ENCODE data around the gene TSC22D2. TPM values are rescaled to one million over a fixed set of nuclear protein-coding genes. Genes with fewer than 3 reads are reported as not detected.

The TSC22D2 gene
- total and polyA plus RNA-seq, 2 experiments from 2014 or later: 34.9 to 38.8 TPM

GRCh38 chr3:150373234-150373875 lies 34.7 kb upstream of the TSC22D2 start:
- H2AFZ ChIP-seq: no peak overlapping the region
- H3K27ac ChIP-seq: no peak overlapping the region
- H3K4me2 ChIP-seq: no peak overlapping the region

GRCh38 chr3:150374975-150375374 lies 33.1 kb upstream of the TSC22D2 start:
- Histone ChIP-seq H3K9me2 (replicated peaks; ENCODE audit: insufficient read depth) (no peaks in the 10 kb centered on the region), H3K4me3 (no peak overlapping the region), H3K27ac (peak overlapping the region; percentile 62), H3K4me1 (ENCODE audit: insufficient read depth) (peaks cover 33% of the 10 kb centered on the region), H4K20me1 (ENCODE audit: insufficient read depth, poor library complexity, severe bottlenecking) (no peaks in the 10 kb centered on the region), H3K4me2 (no peak overlapping the region), H3K27me3 (no peaks in the 10 kb centered on the region), H3K79me2 (no peaks in the 10 kb centered on the region), H2AFZ (no peak overlapping the region), H3K36me3 (replicated peaks; ENCODE audit: insufficient read depth, low read depth) (no peaks in the 10 kb centered on the region), H3K9me3 (ENCODE audit: low read depth) (no peaks in the 10 kb centered on the region)
- TF ChIP-seq EZH2 (IDR thresholded peaks at IDR 0.05; ENCODE audit: borderline replicate concordance) (no peak), EZH2phosphoT487 (IDR thresholded peaks at IDR 0.05; ENCODE audit: low read depth, severe bottlenecking, unreplicated experiment) (no peak), CTCF (IDR thresholded peaks at IDR 0.05; ENCODE audit: poor library complexity) (no peak)
- DNase-seq (ENCODE audit: low spot score): no peak

More at GRCh38 chr3:150373234-150373875, 34.7 kb upstream of the TSC22D2 start:
- Histone ChIP-seq H3K79me2 (no peaks in the 10 kb centered on the region), H3K4me3 (no peak overlapping the region), H3K36me3 (replicated peaks; ENCODE audit: insufficient read depth, low read depth) (no peaks in the 10 kb centered on the region), H3K9me3 (ENCODE audit: low read depth) (no peaks in the 10 kb centered on the region), H3K27me3 (no peaks in the 10 kb centered on the region), H4K20me1 (ENCODE audit: insufficient read depth, poor library complexity, severe bottlenecking) (no peaks in the 10 kb centered on the region), H3K4me1 (ENCODE audit: insufficient read depth) (peaks cover 36% of the 10 kb centered on the region), H3K9me2 (replicated peaks; ENCODE audit: insufficient read depth) (no peaks in the 10 kb centered on the region)
- TF ChIP-seq EZH2phosphoT487 (IDR thresholded peaks at IDR 0.05; ENCODE audit: low read depth, severe bottlenecking, unreplicated experiment): no peak
- TF ChIP-seq EZH2 (IDR thresholded peaks at IDR 0.05; ENCODE audit: borderline replicate concordance): no peak
- no peak for TF ChIP-seq CTCF (IDR thresholded peaks at IDR 0.05; ENCODE audit: poor library complexity)
- no peak for DNase-seq (ENCODE audit: low spot score)
- WGBS (ENCODE audit: low lambda C conversion rate, missing lambda C conversion rate): 89% methylated on average over 4 of the region's 4 CpGs

GRCh38 chr3:150376001-150376848 lies 31.9 kb upstream of the TSC22D2 start:
- peak overlapping the region; percentile 62 for H3K27ac ChIP-seq
- H3K4me3 ChIP-seq: no peak overlapping the region
- no peaks in the 10 kb centered on the region for H3K27me3 ChIP-seq
- no peaks in the 10 kb centered on the region for H3K9me3 ChIP-seq (ENCODE audit: low read depth)
- no peak overlapping the region for H2AFZ ChIP-seq
- WGBS (ENCODE audit: low lambda C conversion rate, missing lambda C conversion rate): 58% methylated on average over 3 of the region's 3 CpGs
- TF ChIP-seq EZH2 (IDR thresholded peaks at IDR 0.05; ENCODE audit: borderline replicate concordance) (no peak), EZH2phosphoT487 (IDR thresholded peaks at IDR 0.05; ENCODE audit: low read depth, severe bottlenecking, unreplicated experiment) (no peak), CTCF (IDR thresholded peaks at IDR 0.05; ENCODE audit: poor library complexity) (no peak)
- no peak overlapping the region for H3K4me2 ChIP-seq
- peaks cover 25% of the 10 kb centered on the region for H3K4me1 ChIP-seq (ENCODE audit: insufficient read depth)
- no peaks in the 10 kb centered on the region for H3K9me2 ChIP-seq (replicated peaks; ENCODE audit: insufficient read depth)
- H4K20me1 ChIP-seq (ENCODE audit: insufficient read depth, poor library complexity, severe bottlenecking): no peaks in the 10 kb centered on the region
- H3K36me3 ChIP-seq (replicated peaks; ENCODE audit: insufficient read depth, low read depth): no peaks in the 10 kb centered on the region
- no peaks in the 10 kb centered on the region for H3K79me2 ChIP-seq
- peak; percentile 55 for DNase-seq (ENCODE audit: low spot score)
